H1 (cell line): Measurements from ENCODE around the gene TTC6. TPM values are rescaled to one million over a fixed set of nuclear protein-coding genes. Genes with fewer than 3 reads are reported as not detected.

Experiments
- CTCF ChIA-PET: fragments of 300-600 bp; sonication (Branson Sonifier 250); formaldehyde crosslinking; loops from one replicate; lab custom pipeline; 2021; ENCODE audit not compliant: partially characterized antibody; lab: Charles Lee
- POLR2A ChIA-PET: fragments of 300-600 bp; sonication (Branson Sonifier 250); formaldehyde crosslinking; loops from one replicate; lab custom pipeline; 2021; ENCODE audit warnings: inconsistent platforms; ENCODE audit not compliant: partially characterized antibody; lab: Charles Lee
- DNase-seq, 2 experiments: peaks; one replicate each; pipeline versions ENCODE4 v3.0.0 to v3.0.0-alpha.2; 2010 to 2022; ENCODE audit warnings: low spot score in 2 of 2, low read depth in 1 of 2, mixed read lengths in 1 of 2
- FAIRE-seq: peaks from 2 replicates; lab custom pipeline; 2011; peaks lifted over from hg19 to GRCh38; lab: Jason Lieb, UNC
- H2AFZ ChIP-seq: 2 replicates; pipeline ENCODE4 v1.8.1; 2012; ENCODE audit warnings: low read length, inconsistent platforms
- H2AK5ac ChIP-seq: 2 replicates; pipeline ENCODE4 v1.6.1; 2013; ENCODE audit warnings: low read depth, low read length
- H2BK120ac ChIP-seq: replicated peaks from 2 replicates; pipeline ENCODE3; 2013; ENCODE audit warnings: low read depth, low read length, inconsistent platforms
- H2BK12ac ChIP-seq: 2 replicates; pipeline ENCODE4 v1.6.1; 2013; ENCODE audit warnings: low read depth, low read length
- H2BK15ac ChIP-seq: 2 replicates; pipeline ENCODE4 v1.6.1; 2013; ENCODE audit warnings: low read length
- H2BK20ac ChIP-seq: 2 replicates; pipeline ENCODE4 v1.6.1; 2013; ENCODE audit warnings: low read length
- H2BK5ac ChIP-seq: 2 replicates; pipeline ENCODE4 v1.6.1; 2013; ENCODE audit warnings: low read depth, low read length
- H3K14ac ChIP-seq: 2 replicates; pipeline ENCODE4 v1.6.1; 2013; ENCODE audit warnings: inconsistent platforms; ENCODE audit not compliant: insufficient read length
- H3K18ac ChIP-seq: 2 replicates; pipeline ENCODE4 v1.6.1; 2013; ENCODE audit warnings: low read length; ENCODE audit errors: extremely low read depth
- H3K23ac ChIP-seq: 2 replicates; pipeline ENCODE4 v1.6.1; 2013; ENCODE audit warnings: inconsistent platforms; ENCODE audit not compliant: insufficient read length
- H3K23me2 ChIP-seq: 2 replicates; pipeline ENCODE4 v1.6.1; 2013; ENCODE audit warnings: low read depth, low read length
- H3K27ac ChIP-seq: 2 replicates; pipeline ENCODE4 v1.6.1; 2011; ENCODE audit warnings: low read depth, low read length, inconsistent platforms
- H3K27me3 ChIP-seq, 4 experiments: replicated peaks in 1 of 4; 1 replicate in 1 of 4; 2 replicates in 3 of 4; pipeline versions ENCODE4 v1.6.1 to v1.8.1; 2011 to 2013; ENCODE audit warnings: low read length in 3 of 4, mild to moderate bottlenecking in 3 of 4, inconsistent platforms in 2 of 4, mixed read lengths in 2 of 4, moderate library complexity in 1 of 4; ENCODE audit not compliant: control insufficient read depth in 3 of 4, insufficient read depth in 3 of 4; ENCODE audit errors: extremely low read depth in 1 of 4
- H3K36me3 ChIP-seq, 4 experiments: 2 replicates each; pipeline versions ENCODE4 v1.6.1 to v1.8.1; 2011 to 2013; ENCODE audit warnings: mild to moderate bottlenecking in 4 of 4, low read length in 3 of 4, moderate library complexity in 2 of 4, control low read depth in 1 of 4, inconsistent platforms in 1 of 4; ENCODE audit not compliant: insufficient read depth in 4 of 4, control insufficient read depth in 2 of 4
- H3K4ac ChIP-seq: replicated peaks from 2 replicates; pipeline ENCODE3; 2013; ENCODE audit warnings: low read length, low read depth, mixed read lengths, inconsistent platforms; ENCODE audit not compliant: insufficient read length
- H3K4me1 ChIP-seq, 4 experiments: replicated peaks in 1 of 4; 1 replicate in 1 of 4; 2 replicates in 3 of 4; pipeline versions ENCODE4 v1.6.1 to v1.8.1; 2011 to 2013; ENCODE audit warnings: low read length in 3 of 4, inconsistent platforms in 2 of 4, mixed read lengths in 1 of 4; ENCODE audit not compliant: insufficient read depth in 4 of 4, control insufficient read depth in 3 of 4
- H3K4me2 ChIP-seq, 2 experiments: 2 replicates each; pipeline versions ENCODE4 v1.6.1 to v1.8.1; 2011 to 2013; ENCODE audit warnings: low read depth in 2 of 2, low read length in 2 of 2, control low read depth in 1 of 2, inconsistent platforms in 1 of 2, mild to moderate bottlenecking in 1 of 2; ENCODE audit not compliant: insufficient read depth in 1 of 2
- H3K4me3 ChIP-seq, 4 experiments: fragments of 200-600, 300-600 bp in 1 of 4; sonication (generic), shearing (Covaris generic), sonication (Bioruptor Twin) in 1 of 4; 2 replicates each; pipeline versions ENCODE4 v1.5.1 to v1.8.1; 2011 to 2016; ENCODE audit warnings: low read length in 4 of 4, low read depth in 3 of 4, control low read depth in 2 of 4, inconsistent platforms in 2 of 4, mild to moderate bottlenecking in 2 of 4, mixed read lengths in 1 of 4, moderate library complexity in 1 of 4; ENCODE audit not compliant: insufficient read depth in 2 of 4; ENCODE audit errors: extremely low read depth in 1 of 4
- H3K56ac ChIP-seq: replicated peaks from 2 replicates; pipeline ENCODE3; 2013; ENCODE audit warnings: low read depth, mild to moderate bottlenecking, mixed read lengths, low read length, inconsistent platforms; ENCODE audit not compliant: insufficient read length
- H3K79me1 ChIP-seq: 2 replicates; pipeline ENCODE4 v1.6.1; 2013; ENCODE audit warnings: low read depth, low read length, control low read depth
- H3K79me2 ChIP-seq, 2 experiments: 2 replicates each; pipeline versions ENCODE4 v1.6.1 to v1.8.1; 2012 to 2013; ENCODE audit warnings: low read length in 2 of 2, mild to moderate bottlenecking in 2 of 2, inconsistent platforms in 1 of 2; ENCODE audit not compliant: insufficient read depth in 2 of 2, control insufficient read depth in 1 of 2
- H3K9ac ChIP-seq, 4 experiments: replicated peaks in 1 of 4; 1 replicate in 1 of 4; 2 replicates in 3 of 4; pipeline versions ENCODE4 v1.6.1 to v1.8.1; 2011 to 2013; ENCODE audit warnings: low read depth in 3 of 4, low read length in 3 of 4, control low read depth in 2 of 4, mild to moderate bottlenecking in 2 of 4, moderate library complexity in 2 of 4, inconsistent platforms in 1 of 4; ENCODE audit errors: extremely low read depth in 1 of 4
- H3K9me3 ChIP-seq, 2 experiments: 2 replicates each; pipeline versions ENCODE4 v1.6.1 to v1.8.1; 2012 to 2013; ENCODE audit warnings: mild to moderate bottlenecking in 2 of 2, moderate library complexity in 2 of 2, control low read depth in 1 of 2, inconsistent platforms in 1 of 2, low read depth in 1 of 2, low read length in 1 of 2, mixed read lengths in 1 of 2; ENCODE audit not compliant: insufficient read depth in 2 of 2
- H4K20me1 ChIP-seq, 2 experiments: replicated peaks in 1 of 2; 2 replicates each; pipeline versions ENCODE3 to v1.8.1; 2011 to 2013; ENCODE audit warnings: inconsistent platforms in 2 of 2, low read length in 2 of 2, mild to moderate bottlenecking in 1 of 2; ENCODE audit not compliant: insufficient read depth in 2 of 2, control insufficient read depth in 1 of 2
- H4K5ac ChIP-seq: 2 replicates; pipeline ENCODE4 v1.6.1; 2013; ENCODE audit warnings: low read length, low read depth, mixed read lengths, inconsistent platforms; ENCODE audit not compliant: insufficient read length
- H4K8ac ChIP-seq: 2 replicates; pipeline ENCODE4 v1.8.0; 2013; ENCODE audit warnings: mild to moderate bottlenecking, moderate library complexity, low read length, inconsistent platforms; ENCODE audit not compliant: insufficient read depth; ENCODE audit errors: extremely low read depth
- H4K91ac ChIP-seq: replicated peaks from 2 replicates; pipeline ENCODE3; 2013; ENCODE audit warnings: low read length, mixed read lengths, inconsistent platforms; ENCODE audit not compliant: insufficient read length
- CBX5 ChIP-seq: fragments of 300-800, 300-1000 bp; sonication (generic); IDR thresholded peaks from 2 replicates; pipeline ENCODE4 v1.7.1; 2016; ENCODE audit warnings: antibody characterized with exemption, low read length, low read depth
- CREB1 ChIP-seq: IDR thresholded peaks from 2 replicates; pipeline ENCODE4 v1.6.1; 2012; ENCODE audit warnings: inconsistent platforms
- KDM5A ChIP-seq: fragments of 200-600 bp; IDR thresholded peaks from 2 replicates; pipeline ENCODE4 v1.7.1; 2012; ENCODE audit warnings: mild to moderate bottlenecking, low read length, inconsistent platforms, mixed read lengths
- NANOG ChIP-seq: IDR thresholded peaks from 2 replicates; pipeline ENCODE4 v1.6.1; 2011; ENCODE audit warnings: low read length, low read depth, mild to moderate bottlenecking, inconsistent platforms; ENCODE audit not compliant: insufficient read depth, poor library complexity, severe bottlenecking
- WGBS, 2 experiments: shearing (Covaris generic) in 1 of 2; methylation state at CpG; one replicate each; pipeline versions ENCODE4 v1.1.6 to v1.1.7; 2013 to 2015; ENCODE audit warnings: low lambda C conversion rate in 2 of 2, mixed read lengths in 2 of 2, inconsistent platforms in 1 of 2, low coverage in 1 of 2, missing lambda C conversion rate in 1 of 2; ENCODE audit not compliant: insufficient replicate concordance in 2 of 2, insufficient coverage in 1 of 2, insufficient read length in 1 of 2; ENCODE audit errors: extremely low coverage in 1 of 2, missing lambda C conversion rate in 1 of 2; 5-methylcytosine and 5-hydroxymethylcytosine counted together
- polyA plus RNA-seq, 7 experiments: library from polyadenylated mRNA; depleted of rRNA in 3 of 7; stranded (reverse) in 5 of 7; unstranded in 2 of 7; fragments of >200 nt in 5 of 7; fragments of 200-250 nt in 2 of 7; gene quantifications; 1 replicate in 5 of 7; 2 replicates in 1 of 7; 4 replicates in 1 of 7; pipeline versions ENCODE4 v1.2.1 to v1.2.3, GENCODE V29; 2011 to 2013; ENCODE audit warnings: missing spikeins in 2 of 7, mixed read lengths in 2 of 7
- total RNA-seq: library from RNA; stranded (reverse); fragmentation: NEBNext Ultra II Directional; extraction: Animal tissue kit (Norgen Biotek cat#: 25700); gene quantifications from 2 replicates; pipeline ENCODE4 v1.2.1, GENCODE V29; 2021

TTC6 gene
- total and polyA plus RNA-seq, 2 of the 8 experiments (the other 6 are each of a cell fraction or from before 2014, with no cell fraction given), result 0.02 TPM; not detected in 1

- FAIRE-seq (no peak), DNase-seq (peak in 1 of 2 experiments; percentile 89)
- Histone ChIP-seq H2BK12ac (no peak overlapping the region), H4K8ac (no peak overlapping the region; the same call in 1 of the 2 replicates), H3K36me3 (no peaks in the 10 kb centered on the region), H3K23me2 (peaks cover 7% of the 10 kb centered on the region; the same call in 1 of the 2 replicates), H2BK20ac (no peak overlapping the region), H3K79me1 (no peaks in the 10 kb centered on the region), H2BK120ac (no peak overlapping the region), H3K27ac (no peak overlapping the region), H4K5ac (no peak overlapping the region), H3K9ac (no peak overlapping the region), H3K18ac (no peak overlapping the region), H2AK5ac (no peak overlapping the region), H3K79me2 (no peaks in the 10 kb centered on the region), H3K23ac (no peak overlapping the region), H3K14ac (no peak overlapping the region), H3K4me2 (peak overlapping the region; percentile 72 to 76), H4K91ac (no peak overlapping the region), H2BK15ac (no peak overlapping the region), H3K27me3 (peaks cover 61 to 99% (median 80%) of the 10 kb centered on the region in 4 experiments), H2AFZ (no peak overlapping the region), H4K20me1 (peaks cover 10 to 16% of the 10 kb centered on the region in 2 experiments), H3K56ac (no peak overlapping the region), H2BK5ac (no peak overlapping the region), H3K4ac (no peak overlapping the region), H3K4me1 (peaks cover 0 to 26% (median 6%) of the 10 kb centered on the region in 4 experiments; a peak in 6 of 7 replicates), H3K9me3 (no peaks in the 10 kb centered on the region), H3K4me3 (peak overlapping the region; percentile 12 to 50 (median 16); a peak in 6 of 8 replicates)
- CTCF ChIA-PET, result interaction anchor here (0.6 to 1.9 kb wide), 27 partner anchors 10 to 1066 kb away, joined by 3 to 14 read pairs (median 4); no protein-coding TSS in a partner anchor
- 4% methylated on average over 44 of the region's 45 CpGs; no CpG with 5 or more reads in 1 of the 2 experiments for WGBS, 2 experiments
- POLR2A ChIA-PET, result interaction anchor here (1.0 kb wide), 1 partner anchor 9 kb away, joined by 5 read pairs; no protein-coding TSS in a partner anchor
- TF ChIP-seq CREB1, result 0 out of 2 replicates have a peak, but pooled peaks have one; percentile 15
- no peak for TF ChIP-seq KDM5A
- no peak for TF ChIP-seq NANOG
- no peak for TF ChIP-seq CBX5
Measured at GRCh38 chr14:37591311-37591940, 4.0 kb upstream of the TTC6 start.
